Breast epithelium (tissue), 3 donors: ENCODE results near the gene ARPC3.
"Not testable (repeated sequence)": the region's sequence is repeated elsewhere in the genome, so short reads cannot be mapped to it uniquely, and the experiment has no call there.

Experiments
- POLR2A ChIP-seq: fragments of 450-650 bp; IDR thresholded peaks from one replicate; pipeline ENCODE4 v1.6.1; 2016; ENCODE audit warnings: antibody characterized with exemption, mild to moderate bottlenecking, moderate library complexity
- POLR2AphosphoS5 ChIP-seq, 3 donors: sonication (generic); formaldehyde crosslinking; IDR thresholded peaks; one replicate each; pipeline ENCODE4 v1.6.1; 2017; ENCODE audit warnings: antibody characterized with exemption in 3 of 3
- TF ChIP-seq, protein P1 (sequence below), 3 donors: fragments of 450-650 bp; IDR thresholded peaks; one replicate each; pipeline ENCODE4 v1.5.1; 2016 to 2017; ENCODE audit warnings: antibody characterized with exemption in 3 of 3, mild to moderate bottlenecking in 3 of 3, moderate library complexity in 3 of 3

DNA sequence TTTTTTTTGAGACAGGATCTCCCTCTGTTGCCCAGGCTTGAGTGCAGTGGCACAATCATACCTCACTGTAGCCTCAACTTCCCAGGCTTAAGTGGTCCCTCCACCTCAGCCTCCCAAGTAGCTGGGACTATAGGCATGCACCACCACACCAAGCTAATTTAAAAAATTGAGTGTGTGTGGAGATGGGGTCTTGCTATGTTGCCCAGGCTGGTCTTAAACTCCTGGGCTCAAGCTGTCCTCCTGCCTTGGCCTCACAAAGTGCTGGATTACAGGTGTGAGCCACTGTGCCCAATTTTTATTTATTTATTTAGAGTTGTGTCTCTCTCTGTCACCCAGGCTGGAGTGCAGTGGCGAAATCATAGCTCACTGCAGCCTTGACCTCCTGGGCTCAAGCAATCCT is 29.5 kb downstream of the ARPC3 start:
- TF ChIP-seq, protein P1, sequence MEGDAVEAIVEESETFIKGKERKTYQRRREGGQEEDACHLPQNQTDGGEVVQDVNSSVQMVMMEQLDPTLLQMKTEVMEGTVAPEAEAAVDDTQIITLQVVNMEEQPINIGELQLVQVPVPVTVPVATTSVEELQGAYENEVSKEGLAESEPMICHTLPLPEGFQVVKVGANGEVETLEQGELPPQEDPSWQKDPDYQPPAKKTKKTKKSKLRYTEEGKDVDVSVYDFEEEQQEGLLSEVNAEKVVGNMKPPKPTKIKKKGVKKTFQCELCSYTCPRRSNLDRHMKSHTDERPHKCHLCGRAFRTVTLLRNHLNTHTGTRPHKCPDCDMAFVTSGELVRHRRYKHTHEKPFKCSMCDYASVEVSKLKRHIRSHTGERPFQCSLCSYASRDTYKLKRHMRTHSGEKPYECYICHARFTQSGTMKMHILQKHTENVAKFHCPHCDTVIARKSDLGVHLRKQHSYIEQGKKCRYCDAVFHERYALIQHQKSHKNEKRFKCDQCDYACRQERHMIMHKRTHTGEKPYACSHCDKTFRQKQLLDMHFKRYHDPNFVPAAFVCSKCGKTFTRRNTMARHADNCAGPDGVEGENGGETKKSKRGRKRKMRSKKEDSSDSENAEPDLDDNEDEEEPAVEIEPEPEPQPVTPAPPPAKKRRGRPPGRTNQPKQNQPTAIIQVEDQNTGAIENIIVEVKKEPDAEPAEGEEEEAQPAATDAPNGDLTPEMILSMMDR (IDR thresholded peaks at IDR 0.05), result not testable (repeated sequence)
- TF ChIP-seq POLR2AphosphoS5 (IDR thresholded peaks at IDR 0.05); POLR2A: not testable (repeated sequence)
